Type B pancreatic cell (in vitro differentiated cells): ENCODE results near the gene ANAPC15. TPM values are rescaled to one million over a fixed set of nuclear protein-coding genes. Genes with fewer than 3 reads are reported as not detected.

Experiments used
- DNase-seq: peaks from one replicate; pipeline ENCODE4 v3.0.0; 2021; ENCODE audit warnings: mixed read lengths; ENCODE audit not compliant: unreplicated experiment; ENCODE audit errors: extremely low spot score
- H3K27ac Mint-ChIP-seq: 2 replicates; pipeline ENCODE4 v1.8.0; 2021; ENCODE audit warnings: mild to moderate bottlenecking, mixed read lengths
- H3K27me3 Mint-ChIP-seq: 2 replicates; pipeline ENCODE4 v1.8.0; 2021; ENCODE audit warnings: mixed read lengths
- H3K36me3 Mint-ChIP-seq: 2 replicates; pipeline ENCODE4 v1.8.0; 2021; ENCODE audit warnings: mixed read lengths
- H3K4me1 Mint-ChIP-seq: one replicate; pipeline ENCODE4 v1.8.0; 2021; ENCODE audit warnings: mixed read lengths; ENCODE audit not compliant: unreplicated experiment
- H3K4me3 Mint-ChIP-seq: 2 replicates; pipeline ENCODE4 v1.8.0; 2021; ENCODE audit warnings: mild to moderate bottlenecking, mixed read lengths
- H3K9me3 Mint-ChIP-seq: 2 replicates; pipeline ENCODE4 v1.8.0; 2021; ENCODE audit warnings: mixed read lengths
- total RNA-seq: library from RNA; stranded (reverse); gene quantifications from 2 replicates; pipeline ENCODE4 v1.2.1, GENCODE V29; 2021; ENCODE audit warnings: low replicate concordance
- TF ChIP-seq, protein P1 (sequence below): fragments of 200-600 bp; sonication (generic); conservative IDR thresholded peaks from 2 replicates; pipeline ENCODE4 v1.5.0; 2021; ENCODE audit warnings: antibody characterized with exemption, mild to moderate bottlenecking

Gene ANAPC15
- total RNA-seq, 1 donor from 2014 or later: 47.9 TPM

- H3K4me1 Mint-ChIP-seq: peaks cover 36% of the 10 kb centered on the region
- peaks cover 8% of the 10 kb centered on the region for H3K9me3 Mint-ChIP-seq
- peak overlapping the region; percentile 92 for H3K27ac Mint-ChIP-seq
- H3K27me3 Mint-ChIP-seq: no peaks in the 10 kb centered on the region
- H3K36me3 Mint-ChIP-seq: peaks cover 14% of the 10 kb centered on the region
- TF ChIP-seq, protein P1, sequence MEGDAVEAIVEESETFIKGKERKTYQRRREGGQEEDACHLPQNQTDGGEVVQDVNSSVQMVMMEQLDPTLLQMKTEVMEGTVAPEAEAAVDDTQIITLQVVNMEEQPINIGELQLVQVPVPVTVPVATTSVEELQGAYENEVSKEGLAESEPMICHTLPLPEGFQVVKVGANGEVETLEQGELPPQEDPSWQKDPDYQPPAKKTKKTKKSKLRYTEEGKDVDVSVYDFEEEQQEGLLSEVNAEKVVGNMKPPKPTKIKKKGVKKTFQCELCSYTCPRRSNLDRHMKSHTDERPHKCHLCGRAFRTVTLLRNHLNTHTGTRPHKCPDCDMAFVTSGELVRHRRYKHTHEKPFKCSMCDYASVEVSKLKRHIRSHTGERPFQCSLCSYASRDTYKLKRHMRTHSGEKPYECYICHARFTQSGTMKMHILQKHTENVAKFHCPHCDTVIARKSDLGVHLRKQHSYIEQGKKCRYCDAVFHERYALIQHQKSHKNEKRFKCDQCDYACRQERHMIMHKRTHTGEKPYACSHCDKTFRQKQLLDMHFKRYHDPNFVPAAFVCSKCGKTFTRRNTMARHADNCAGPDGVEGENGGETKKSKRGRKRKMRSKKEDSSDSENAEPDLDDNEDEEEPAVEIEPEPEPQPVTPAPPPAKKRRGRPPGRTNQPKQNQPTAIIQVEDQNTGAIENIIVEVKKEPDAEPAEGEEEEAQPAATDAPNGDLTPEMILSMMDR: no peak
- no peak for DNase-seq
- H3K4me3 Mint-ChIP-seq: peak overlapping the region; percentile 93
These were observed 9.9 kb downstream of the ANAPC15 start for GRCh38 chr11:72102631-72102945.

DNA sequence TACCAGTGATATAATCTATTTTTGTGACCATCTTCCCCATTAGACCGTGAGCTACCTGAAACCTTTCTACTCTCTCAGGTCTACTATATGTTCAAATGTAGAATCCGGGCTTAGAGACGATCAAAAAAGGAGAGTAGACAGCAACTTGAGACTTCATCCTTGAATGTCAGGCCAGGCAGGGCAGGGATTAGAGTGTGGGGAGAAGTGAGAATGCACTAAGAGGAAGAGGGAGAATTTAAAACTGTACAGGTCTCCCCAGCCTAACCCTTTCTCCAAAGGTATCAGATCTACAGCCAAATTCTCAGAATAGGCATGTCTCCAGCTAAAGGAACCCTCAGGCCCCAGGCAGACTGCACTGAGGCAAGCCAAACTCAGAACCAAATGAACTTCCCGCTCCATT lies 10.3 kb downstream of the ANAPC15 start:
- Mint-ChIP-seq H3K36me3 (peaks cover 14% of the 10 kb centered on the region), H3K27me3 (no peaks in the 10 kb centered on the region), H3K4me3 (peak overlapping the region; percentile 93), H3K9me3 (peaks cover 8% of the 10 kb centered on the region), H3K27ac (peak overlapping the region; percentile 92), H3K4me1 (peaks cover 36% of the 10 kb centered on the region)
- DNase-seq: no peak
- TF ChIP-seq, protein P1: no peak

GRCh38 chr11:72100462-72100861 lies 12.0 kb downstream of the ANAPC15 start:
- peaks cover 8% of the 10 kb centered on the region for H3K9me3 Mint-ChIP-seq
- peaks cover 14% of the 10 kb centered on the region for H3K36me3 Mint-ChIP-seq
- H3K27me3 Mint-ChIP-seq: no peaks in the 10 kb centered on the region
- TF ChIP-seq, protein P1: no peak
- H3K4me3 Mint-ChIP-seq: peak overlapping the region; percentile 35
- no peak for DNase-seq
- peak overlapping the region; percentile 49 for H3K27ac Mint-ChIP-seq
- peaks cover 36% of the 10 kb centered on the region for H3K4me1 Mint-ChIP-seq

DNA sequence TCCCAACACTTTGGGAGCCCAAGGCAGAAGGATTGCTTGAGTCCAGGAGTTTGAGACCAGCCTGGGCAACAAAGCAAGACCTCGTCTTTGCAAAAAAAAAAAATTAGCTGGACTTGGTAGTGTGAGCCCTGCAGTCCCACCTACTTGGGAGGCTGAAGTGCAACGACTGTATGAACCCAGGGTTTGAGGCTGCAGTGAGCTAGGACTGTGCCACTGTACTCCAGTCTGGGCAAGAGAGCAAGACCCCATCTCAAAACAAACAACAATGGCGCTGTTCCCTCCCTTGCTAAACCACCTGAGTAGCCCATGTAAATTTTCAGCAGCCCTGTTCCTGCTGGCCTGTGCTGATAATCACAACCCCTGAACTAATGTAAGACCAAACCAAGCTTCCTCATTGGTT lies 12.5 kb downstream of the ANAPC15 start:
- DNase-seq: no peak
- Mint-ChIP-seq H3K9me3 (peaks cover 8% of the 10 kb centered on the region), H3K27me3 (no peaks in the 10 kb centered on the region), H3K27ac (no peak overlapping the region), H3K4me1 (peaks cover 36% of the 10 kb centered on the region), H3K4me3 (no peak overlapping the region), H3K36me3 (peaks cover 14% of the 10 kb centered on the region)
- TF ChIP-seq, protein P1: no peak

DNA sequence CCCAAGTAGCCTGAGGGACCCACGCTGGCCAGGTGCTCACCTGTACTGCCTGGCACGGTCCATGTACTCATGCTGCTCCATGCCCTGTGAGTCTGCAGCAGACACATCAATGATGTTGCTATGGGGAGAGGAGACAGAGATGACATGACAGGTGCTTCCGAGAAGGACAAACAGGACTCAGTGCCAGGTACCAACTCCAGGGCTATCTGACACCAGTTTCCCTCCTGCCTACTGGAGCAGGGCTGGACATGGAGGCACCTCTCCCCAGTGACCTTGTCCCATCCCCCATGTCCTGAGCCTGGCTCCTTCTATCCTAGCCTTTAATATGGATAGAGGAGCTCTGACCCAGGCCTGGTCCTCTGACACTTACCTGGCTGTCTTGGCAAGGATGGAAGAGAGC lies 13.8 kb downstream of the ANAPC15 start:
- TF ChIP-seq, protein P1: no peak
- Mint-ChIP-seq H3K27ac (no peak overlapping the region), H3K36me3 (peaks cover 14% of the 10 kb centered on the region), H3K4me3 (no peak overlapping the region), H3K9me3 (peaks cover 3% of the 10 kb centered on the region), H3K4me1 (peaks cover 28% of the 10 kb centered on the region), H3K27me3 (no peaks in the 10 kb centered on the region)
- DNase-seq: no peak

DNA sequence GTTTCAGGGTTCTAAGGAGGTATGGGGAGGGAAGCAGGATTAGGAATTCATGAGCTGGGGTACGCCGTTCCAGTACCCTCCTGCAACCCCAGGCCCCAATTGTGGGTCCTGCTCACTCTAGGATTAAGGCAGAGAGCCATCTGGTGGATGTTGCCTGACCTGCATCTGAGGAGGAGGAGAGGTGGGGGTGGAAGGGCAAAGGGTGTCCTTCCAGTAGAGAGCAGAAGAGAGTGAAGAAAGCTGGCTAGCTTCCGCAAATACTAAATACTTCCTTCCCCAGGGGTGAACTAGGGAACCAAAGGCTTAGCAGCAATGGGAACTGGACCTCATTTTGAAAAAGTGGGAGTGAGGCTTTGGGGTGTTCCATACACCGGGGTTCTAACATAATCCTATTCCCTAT lies 21.2 kb downstream of the ANAPC15 start:
- H3K27me3 Mint-ChIP-seq: no peaks in the 10 kb centered on the region
- TF ChIP-seq, protein P1: peak; percentile 84
- H3K27ac Mint-ChIP-seq: peak overlapping the region; percentile 17
- H3K9me3 Mint-ChIP-seq: no peaks in the 10 kb centered on the region
- DNase-seq: no peak
- peaks cover 4% of the 10 kb centered on the region for H3K36me3 Mint-ChIP-seq
- H3K4me3 Mint-ChIP-seq: no peak overlapping the region
- no peaks in the 10 kb centered on the region for H3K4me1 Mint-ChIP-seq
